WTC11 (cell line): Measurements from ENCODE around the gene PTPN5. TPM values are rescaled to one million over a fixed set of nuclear protein-coding genes. Genes with fewer than 3 reads are reported as not detected.

Source experiments
- ATAC-seq: fragments of 200-7000 bp; cut with Tn5 transposase; 2 replicates; pipeline ENCODE4 v1.10.0; 2021; ENCODE audit warnings: mild to moderate bottlenecking, moderate library complexity
- CTCF ChIA-PET: fragments of 300-600 bp; sonication (Branson Sonifier 250); formaldehyde crosslinking; loops from one replicate; lab custom pipeline; 2021; ENCODE audit warnings: antibody characterized with exemption; lab: Charles Lee
- POLR2A ChIA-PET: fragments of 350-600 bp; sonication (Branson Sonifier 250); formaldehyde crosslinking; loops from one replicate; lab custom pipeline; 2021; ENCODE audit warnings: antibody characterized with exemption; lab: Charles Lee
- DNase-seq: peaks from one replicate; pipeline ENCODE4 v3.0.0; 2021; ENCODE audit warnings: low spot score
- H3K27ac Mint-ChIP-seq: 2 replicates; pipeline ENCODE4 v1.8.0; 2021; ENCODE audit warnings: mixed read lengths
- H3K27me3 Mint-ChIP-seq: 2 replicates; pipeline ENCODE4 v1.8.0; 2021; ENCODE audit warnings: low read depth, mild to moderate bottlenecking, moderate library complexity, mixed read lengths
- H3K36me3 Mint-ChIP-seq: 2 replicates; pipeline ENCODE4 v1.8.0; 2021; ENCODE audit warnings: mixed read lengths
- H3K4me1 Mint-ChIP-seq: 2 replicates; pipeline ENCODE4 v1.8.0; 2022; ENCODE audit warnings: mixed read lengths
- H3K4me3 Mint-ChIP-seq: 2 replicates; pipeline ENCODE4 v1.8.0; 2021; ENCODE audit warnings: mild to moderate bottlenecking, moderate library complexity, mixed read lengths
- H3K9me3 Mint-ChIP-seq: 2 replicates; pipeline ENCODE4 v1.8.0; 2021; ENCODE audit warnings: mixed read lengths
- AFF4 ChIP-seq: sonication (generic); formaldehyde crosslinking; IDR thresholded peaks from 2 replicates; pipeline ENCODE4 v1.8.1; 2023; ENCODE audit warnings: mild to moderate bottlenecking, missing genetic modification reagents, borderline replicate concordance
- ARID4B ChIP-seq: sonication (generic); formaldehyde crosslinking; IDR thresholded peaks from 2 replicates; pipeline ENCODE4 v1.8.0; 2023; ENCODE audit warnings: missing genetic modification reagents, mild to moderate bottlenecking, borderline replicate concordance
- CBFB ChIP-seq: sonication (generic); formaldehyde crosslinking; IDR thresholded peaks from 2 replicates; pipeline ENCODE4 v1.8.1; 2022; ENCODE audit warnings: mild to moderate bottlenecking, low read depth, missing genetic modification reagents
- CDX4 ChIP-seq: fragments of 250-450 bp; sonication (Bioruptor Pico); IDR thresholded peaks from 2 replicates; pipeline ENCODE4 v1.9.0; 2021; ENCODE audit warnings: moderate library complexity, mild to moderate bottlenecking, inconsistent platforms, borderline replicate concordance
- EMX1 ChIP-seq: fragments of 250-450 bp; sonication (Bioruptor Pico); IDR thresholded peaks from 2 replicates; pipeline ENCODE4 v1.8.0; 2021; ENCODE audit warnings: mild to moderate bottlenecking
- FOXK1 ChIP-seq: sonication (generic); formaldehyde crosslinking; IDR thresholded peaks from 2 replicates; pipeline ENCODE4 v1.8.0; 2022; ENCODE audit warnings: mild to moderate bottlenecking, moderate library complexity, missing genetic modification reagents
- FOXP1 ChIP-seq: sonication (generic); formaldehyde crosslinking; IDR thresholded peaks from 2 replicates; pipeline ENCODE4 v1.8.0; 2022; ENCODE audit warnings: missing genetic modification reagents, mild to moderate bottlenecking, moderate library complexity, borderline replicate concordance
- KAT7 ChIP-seq: sonication (generic); formaldehyde crosslinking; IDR thresholded peaks from 2 replicates; pipeline ENCODE4 v1.8.1; 2023; ENCODE audit warnings: missing genetic modification reagents, mild to moderate bottlenecking, borderline replicate concordance
- MXD4 ChIP-seq: fragments of 250-450 bp; sonication (Bioruptor Pico); IDR thresholded peaks from 2 replicates; pipeline ENCODE4 v1.8.0; 2021; ENCODE audit warnings: mild to moderate bottlenecking, moderate library complexity, borderline replicate concordance
- MYBL2 ChIP-seq: sonication (generic); formaldehyde crosslinking; IDR thresholded peaks from 2 replicates; pipeline ENCODE4 v1.8.1; 2023; ENCODE audit warnings: mild to moderate bottlenecking, moderate library complexity, missing genetic modification reagents
- NFE2L1 ChIP-seq: sonication (generic); formaldehyde crosslinking; IDR thresholded peaks from 2 replicates; pipeline ENCODE4 v1.8.1; 2023; ENCODE audit warnings: missing genetic modification reagents
- NFYB ChIP-seq: sonication (generic); formaldehyde crosslinking; conservative IDR thresholded peaks from 2 replicates; pipeline ENCODE4 v1.8.0; 2022; ENCODE audit warnings: low read depth, missing genetic modification reagents
- NR3C1 ChIP-seq: sonication (generic); formaldehyde crosslinking; conservative IDR thresholded peaks from 2 replicates; pipeline ENCODE4 v1.8.1; 2023; ENCODE audit warnings: low read depth, mild to moderate bottlenecking, missing genetic modification reagents
- PRDM15 ChIP-seq: sonication (generic); formaldehyde crosslinking; IDR thresholded peaks from 2 replicates; pipeline ENCODE4 v1.8.0; 2022; ENCODE audit warnings: missing genetic modification reagents
- SOX15 ChIP-seq: fragments of 250-450 bp; sonication (Bioruptor Pico); IDR thresholded peaks from 2 replicates; pipeline ENCODE4 v1.9.0; 2021; ENCODE audit warnings: mild to moderate bottlenecking
- ZNF138 ChIP-seq: sonication (generic); formaldehyde crosslinking; conservative IDR thresholded peaks from 2 replicates; pipeline ENCODE4 v1.8.1; 2022; ENCODE audit warnings: mild to moderate bottlenecking, moderate library complexity, missing genetic modification reagents
- ZNF263 ChIP-seq: sonication (generic); formaldehyde crosslinking; IDR thresholded peaks from 2 replicates; pipeline ENCODE4 v1.8.1; 2022; ENCODE audit warnings: low read depth, mild to moderate bottlenecking, moderate library complexity, missing genetic modification reagents
- ZNF281 ChIP-seq: sonication (generic); formaldehyde crosslinking; IDR thresholded peaks from 2 replicates; pipeline ENCODE4 v1.8.0; 2023; ENCODE audit warnings: mild to moderate bottlenecking, missing genetic modification reagents
- ZNF423 ChIP-seq: fragments of 250-450 bp; sonication (Bioruptor Pico); IDR thresholded peaks from 2 replicates; pipeline ENCODE4 v2.1.2; 2022; ENCODE audit warnings: mild to moderate bottlenecking, moderate library complexity
- total RNA-seq: library from RNA; stranded (reverse); gene quantifications from 3 replicates; pipeline ENCODE4 v1.2.3, GENCODE V29; 2021

PTPN5 gene
- total RNA-seq, 1 experiment from 2014 or later, result 4.5 TPM

- Mint-ChIP-seq H3K4me1 (peaks cover 11% of the 10 kb centered on the region), H3K36me3 (no peaks in the 10 kb centered on the region), H3K4me3 (no peak overlapping the region), H3K27me3 (no peaks in the 10 kb centered on the region), H3K9me3 (no peaks in the 10 kb centered on the region), H3K27ac (no peak overlapping the region)
- CTCF ChIA-PET, result interaction anchor here (0.8 to 3.3 kb wide), 12 partner anchors 10 to 205 kb away, joined by 3 to 28 read pairs (median 5); partner anchors contain the start of gene TSG101
- POLR2A ChIA-PET, result no interaction called here
- TF ChIP-seq ARID4B, result no peak
- TF ChIP-seq CBFB (CRISPR knock-in tag), result no peak
- TF ChIP-seq NR3C1, result no peak
- no peak for TF ChIP-seq FOXP1 (CRISPR knock-in tag)
- TF ChIP-seq ZNF263, result no peak
- TF ChIP-seq PRDM15, result no peak
- TF ChIP-seq MYBL2 (CRISPR knock-in tag), result no peak
- TF ChIP-seq ZNF138 (CRISPR knock-in tag), result no peak
- no peak for TF ChIP-seq SOX15
- TF ChIP-seq ZNF423 (CRISPR knock-in tag), result no peak
- TF ChIP-seq AFF4, result no peak
- no peak for DNase-seq
- no peak for ATAC-seq
These were observed 60.2 kb downstream of the PTPN5 start for GRCh38 chr11:18731441-18731840.

- no peak for DNase-seq
- Mint-ChIP-seq H3K4me1 (peaks cover 18% of the 10 kb centered on the region), H3K9me3 (no peaks in the 10 kb centered on the region), H3K4me3 (no peak overlapping the region), H3K27ac (0 out of 2 replicates have a peak overlapping the region, but pooled peaks have one; percentile 51), H3K36me3 (no peaks in the 10 kb centered on the region), H3K27me3 (0 out of 2 replicates have a peak, but pooled peaks cover 5% of the 10 kb centered on the region)
- ChIA-PET POLR2A (no interaction called here), CTCF (interaction anchor here (1.3 to 3.3 kb wide), 3 partner anchors 9 to 203 kb away, joined by 3 to 28 read pairs (median 16); partner anchors contain the start of gene TSG101)
- no peak for ATAC-seq
- TF ChIP-seq MXD4 (CRISPR knock-in tag), result no peak
- TF ChIP-seq EMX1 (CRISPR knock-in tag), result no peak
- TF ChIP-seq NFYB, result no peak
- TF ChIP-seq NFE2L1 (CRISPR knock-in tag), result no peak
- no peak for TF ChIP-seq ZNF281
- TF ChIP-seq FOXK1, result no peak
- no peak for TF ChIP-seq SOX15
- no peak for TF ChIP-seq CDX4 (CRISPR knock-in tag)
- no peak for TF ChIP-seq KAT7 (CRISPR knock-in tag)
These were observed 61.6 kb downstream of the PTPN5 start for GRCh38 chr11:18730020-18730419.
